PC-3 (cell line): ENCODE results near the gene CD82. TPM values are rescaled to one million over a fixed set of nuclear protein-coding genes. Genes with fewer than 3 reads are reported as not detected.

Source experiments
- ATAC-seq: fragments of 200-7000 bp; cut with Tn5 transposase; 2 replicates; pipeline ENCODE4 v1.9.1; 2020; ENCODE audit warnings: mild to moderate bottlenecking, moderate library complexity
- BruUV-seq: library from RNA; stranded (reverse); fragments of 400-500 nt; replicated peaks from 2 replicates; lab custom pipeline; 2021; lab: Mats Ljungman, UMichigan
- CTCF ChIA-PET: fragments of 300-600 bp; sonication (Branson Sonifier 250); formaldehyde crosslinking; loops from one replicate; lab custom pipeline; 2022; ENCODE audit warnings: antibody characterized with exemption; lab: Charles Lee
- POLR2A ChIA-PET: fragments of 300-600 bp; sonication (Branson Sonifier 250); formaldehyde crosslinking; loops from one replicate; lab custom pipeline; 2022; ENCODE audit warnings: antibody characterized with exemption; ENCODE audit not compliant: unreplicated experiment; lab: Charles Lee
- DNase-seq: peaks from one replicate; pipeline ENCODE4 v3.0.0-alpha.2; 2015
- H2AFZ ChIP-seq: fragments of 300-600 bp; sonication (generic); 2 replicates; pipeline ENCODE4 v1.6.0; 2016; ENCODE audit warnings: antibody characterized with exemption, low read length
- H3F3A ChIP-seq: fragments of 300-600 bp; sonication (generic); one replicate; pipeline ENCODE4 v1.6.0; 2017; ENCODE audit warnings: antibody characterized with exemption, low read length, control low read depth, mild to moderate bottlenecking; ENCODE audit not compliant: unreplicated experiment
- H3K27ac ChIP-seq: fragments of 300-600 bp; sonication (generic); 2 replicates; pipeline ENCODE4 v1.5.1; 2016; ENCODE audit warnings: mild to moderate bottlenecking, low read length
- H3K27me3 ChIP-seq: fragments of 300-600 bp; sonication (generic); 2 replicates; pipeline ENCODE4 v1.6.1; 2016; ENCODE audit warnings: low read length, mixed read lengths
- H3K36me3 ChIP-seq: fragments of 300-600 bp; sonication (generic); 2 replicates; pipeline ENCODE4 v1.6.1; 2016; ENCODE audit warnings: low read depth, mixed run types, low read length, mixed read lengths
- H3K4me1 ChIP-seq: fragments of 300-600 bp; sonication (generic); 2 replicates; pipeline ENCODE4 v1.5.1; 2016; ENCODE audit warnings: low read length; ENCODE audit not compliant: insufficient read depth
- H3K4me2 ChIP-seq: fragments of 300-600 bp; sonication (generic); 2 replicates; pipeline ENCODE4 v1.6.0; 2016; ENCODE audit warnings: low read length
- H3K4me3 ChIP-seq: fragments of 300-600 bp; sonication (generic); 2 replicates; pipeline ENCODE4 v1.5.1; 2016; ENCODE audit warnings: mild to moderate bottlenecking, low read length, mixed read lengths
- H3K79me2 ChIP-seq: fragments of 300-600 bp; sonication (generic); 2 replicates; pipeline ENCODE4 v1.6.1; 2017; ENCODE audit warnings: low read length, mixed read lengths
- H3K9ac ChIP-seq: fragments of 300-600 bp; sonication (generic); 2 replicates; pipeline ENCODE4 v1.6.0; 2016; ENCODE audit warnings: mild to moderate bottlenecking, low read length
- H3K9me2 ChIP-seq: fragments of 300-600 bp; sonication (generic); replicated peaks from 2 replicates; pipeline ENCODE4 v1.6.1; 2016; ENCODE audit warnings: mixed run types, low read length, mixed read lengths
- H3K9me3 ChIP-seq: fragments of 300-600 bp; sonication (generic); 2 replicates; pipeline ENCODE4 v1.6.1; 2016; ENCODE audit warnings: low read length, mixed read lengths
- H4K20me1 ChIP-seq: fragments of 300-600 bp; sonication (generic); 2 replicates; pipeline ENCODE4 v1.6.1; 2016; ENCODE audit warnings: low read length, mixed read lengths
- EZH2 ChIP-seq: fragments of 300-600 bp; sonication (generic); IDR thresholded peaks from one replicate; pipeline ENCODE4 v1.6.1; 2017; ENCODE audit warnings: antibody characterized with exemption, mild to moderate bottlenecking, low read length; ENCODE audit not compliant: unreplicated experiment
- EZH2phosphoT487 ChIP-seq: fragments of 300-600 bp; sonication (generic); IDR thresholded peaks from 2 replicates; pipeline ENCODE4 v1.6.1; 2018; ENCODE audit warnings: mild to moderate bottlenecking, antibody characterized with exemption, low read length, borderline replicate concordance
- intact Hi-C: fragments of 100-400 bp; cut with micrococcal nuclease; formaldehyde crosslinking; loops from 2 replicates; pipeline ENCODE4 v1.9.0; 2023
- total RNA-seq: library from RNA; depleted of rRNA; stranded (reverse); fragments of >200 nt; gene quantifications from 2 replicates; pipeline ENCODE4 v1.2.3, GENCODE V29; 2014
- TF ChIP-seq, protein P1 (sequence below): fragments of 300-600 bp; sonication (generic); conservative IDR thresholded peaks from 2 replicates; pipeline ENCODE4 v1.5.1; 2017; ENCODE audit warnings: antibody characterized with exemption, low read depth, mild to moderate bottlenecking, low read length

Gene CD82
- total RNA-seq, 1 experiment from 2014 or later = 5.0 TPM

DNA sequence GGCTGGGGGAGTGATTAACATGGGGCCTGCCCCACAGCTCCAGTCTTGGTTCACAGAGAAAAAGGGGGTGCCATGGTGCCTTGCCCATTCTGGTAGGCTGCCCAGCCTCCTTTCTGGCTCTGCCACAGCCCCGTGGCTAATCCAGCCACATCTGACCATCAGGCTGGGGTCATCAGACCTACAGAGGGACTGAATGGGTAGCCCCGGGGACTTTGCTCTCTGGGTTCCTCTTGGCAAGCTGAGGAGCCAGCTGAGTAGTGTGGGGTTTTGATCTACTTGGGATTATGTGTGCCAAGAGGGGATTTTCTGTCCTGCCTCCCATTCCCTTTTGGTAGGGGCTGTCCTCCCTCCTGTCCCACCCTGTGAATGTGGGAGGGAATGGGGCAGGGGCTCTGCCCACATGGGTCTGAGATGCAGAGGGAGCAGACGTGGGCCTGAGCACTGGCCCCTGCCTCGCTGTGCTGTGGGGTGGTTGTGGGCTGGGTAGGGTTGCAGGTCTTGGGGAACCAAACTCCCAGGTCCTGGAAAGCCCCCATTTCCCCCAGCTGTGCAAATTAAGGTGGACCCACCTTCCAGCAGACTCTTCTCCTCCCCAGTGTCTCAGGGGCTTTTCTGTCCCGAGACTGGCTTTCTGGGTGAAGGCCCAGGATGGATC, 32.0 kb downstream of the CD82 start:
- no TSS peak for BruUV-seq
- no peaks in the 10 kb centered on the region for H3F3A ChIP-seq
- TF ChIP-seq EZH2phosphoT487 (no peak), EZH2 (no peak)
- TF ChIP-seq, protein P1, sequence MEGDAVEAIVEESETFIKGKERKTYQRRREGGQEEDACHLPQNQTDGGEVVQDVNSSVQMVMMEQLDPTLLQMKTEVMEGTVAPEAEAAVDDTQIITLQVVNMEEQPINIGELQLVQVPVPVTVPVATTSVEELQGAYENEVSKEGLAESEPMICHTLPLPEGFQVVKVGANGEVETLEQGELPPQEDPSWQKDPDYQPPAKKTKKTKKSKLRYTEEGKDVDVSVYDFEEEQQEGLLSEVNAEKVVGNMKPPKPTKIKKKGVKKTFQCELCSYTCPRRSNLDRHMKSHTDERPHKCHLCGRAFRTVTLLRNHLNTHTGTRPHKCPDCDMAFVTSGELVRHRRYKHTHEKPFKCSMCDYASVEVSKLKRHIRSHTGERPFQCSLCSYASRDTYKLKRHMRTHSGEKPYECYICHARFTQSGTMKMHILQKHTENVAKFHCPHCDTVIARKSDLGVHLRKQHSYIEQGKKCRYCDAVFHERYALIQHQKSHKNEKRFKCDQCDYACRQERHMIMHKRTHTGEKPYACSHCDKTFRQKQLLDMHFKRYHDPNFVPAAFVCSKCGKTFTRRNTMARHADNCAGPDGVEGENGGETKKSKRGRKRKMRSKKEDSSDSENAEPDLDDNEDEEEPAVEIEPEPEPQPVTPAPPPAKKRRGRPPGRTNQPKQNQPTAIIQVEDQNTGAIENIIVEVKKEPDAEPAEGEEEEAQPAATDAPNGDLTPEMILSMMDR = no peak
- intact Hi-C loops = no loop called here
- no peaks in the 10 kb centered on the region for H4K20me1 ChIP-seq
- ChIA-PET POLR2A (no interaction called here), CTCF (no interaction called here)
- H3K9me3 ChIP-seq = no peaks in the 10 kb centered on the region
- H3K4me1 ChIP-seq = no peaks in the 10 kb centered on the region
- ATAC-seq = no peak
- H3K27me3 ChIP-seq = no peaks in the 10 kb centered on the region
- H3K27ac ChIP-seq = no peak overlapping the region
- DNase-seq = no peak
- H3K36me3 ChIP-seq = no peaks in the 10 kb centered on the region
- H3K4me3 ChIP-seq = no peak overlapping the region
- H2AFZ ChIP-seq = no peak overlapping the region
- no peak overlapping the region for H3K4me2 ChIP-seq
- no peak overlapping the region for H3K9ac ChIP-seq
- H3K79me2 ChIP-seq = no peaks in the 10 kb centered on the region
- H3K9me2 ChIP-seq = no peaks in the 10 kb centered on the region

DNA sequence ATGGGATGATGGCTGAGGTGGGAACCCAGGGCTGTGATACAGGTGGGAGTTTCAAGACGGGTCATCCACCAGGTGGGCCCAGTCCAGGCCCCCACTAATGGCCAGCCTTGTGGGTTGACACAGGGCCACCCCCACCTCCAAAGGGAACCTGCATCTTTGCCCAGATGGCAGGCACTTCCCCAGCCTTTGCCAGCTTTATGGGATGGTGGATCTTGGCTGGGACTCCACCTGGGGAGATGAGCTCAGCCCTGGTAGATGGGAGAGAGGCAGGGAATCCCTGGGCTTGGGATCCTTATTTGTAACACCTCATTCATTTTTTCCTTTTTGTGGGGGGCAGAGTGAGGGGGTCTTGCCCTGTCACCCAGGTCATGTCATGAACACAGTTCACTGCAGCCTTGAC, 33.4 kb downstream of the CD82 start:
- ChIA-PET POLR2A (no interaction called here), CTCF (no interaction called here)
- Histone ChIP-seq H3K9me2 (no peaks in the 10 kb centered on the region), H3K36me3 (no peaks in the 10 kb centered on the region), H4K20me1 (no peaks in the 10 kb centered on the region), H2AFZ (no peak overlapping the region), H3K27ac (no peak overlapping the region), H3K79me2 (no peaks in the 10 kb centered on the region), H3K9me3 (no peaks in the 10 kb centered on the region), H3K4me1 (no peaks in the 10 kb centered on the region), H3K9ac (no peak overlapping the region), H3F3A (no peaks in the 10 kb centered on the region), H3K4me2 (no peak overlapping the region), H3K27me3 (no peaks in the 10 kb centered on the region), H3K4me3 (no peak overlapping the region)
- ATAC-seq = no peak
- TF ChIP-seq EZH2 = no peak
- intact Hi-C loops = no loop called here
- no TSS peak for BruUV-seq
- no peak for DNase-seq

DNA sequence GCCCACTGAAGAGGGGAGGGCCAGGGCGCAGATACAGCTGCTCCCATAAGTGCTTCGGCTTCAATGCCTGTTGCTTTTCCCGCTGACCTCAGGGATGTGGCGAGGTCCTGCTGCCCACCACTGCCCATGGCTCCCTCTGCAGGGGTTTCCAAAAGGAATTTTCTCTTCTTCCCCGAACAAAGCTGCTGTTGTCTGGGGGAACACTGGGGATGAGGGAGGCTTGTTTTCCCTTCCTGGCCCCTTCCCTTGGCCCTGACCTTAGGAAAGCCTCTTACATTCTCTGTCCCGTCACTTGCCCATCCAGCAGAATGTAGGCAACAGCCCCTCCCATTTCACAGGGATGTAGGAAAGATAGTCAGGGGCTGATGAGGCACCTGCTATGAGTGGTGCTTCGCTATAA, 34.8 kb downstream of the CD82 start:
- no peak for DNase-seq
- Histone ChIP-seq H3K4me2 (no peak overlapping the region), H3K27ac (no peak overlapping the region), H3K36me3 (no peaks in the 10 kb centered on the region), H3K4me1 (no peaks in the 10 kb centered on the region), H3K4me3 (no peak overlapping the region), H2AFZ (no peak overlapping the region), H3K27me3 (no peaks in the 10 kb centered on the region), H3K9ac (no peak overlapping the region), H3K9me2 (no peaks in the 10 kb centered on the region), H3F3A (no peaks in the 10 kb centered on the region), H4K20me1 (no peaks in the 10 kb centered on the region), H3K79me2 (no peaks in the 10 kb centered on the region), H3K9me3 (no peaks in the 10 kb centered on the region)
- intact Hi-C loops = no loop called here
- POLR2A ChIA-PET = no interaction called here
- TF ChIP-seq EZH2phosphoT487 (no peak), EZH2 (no peak)
- TF ChIP-seq, protein P1 = no peak
- no peak for ATAC-seq
- BruUV-seq = no TSS peak
- CTCF ChIA-PET = interaction anchor here (0.6 kb wide), 1 partner anchor 864 kb away, joined by 3 read pairs; no protein-coding TSS in a partner anchor
